Erythroblast (primary cell): ENCODE results near the gene JARID2.

Experiments used
- GATA1 ChIP-seq: IDR thresholded peaks from 2 replicates; pipeline ENCODE4 v1.6.1; 2011; ENCODE audit warnings: low read depth, mild to moderate bottlenecking, control low read depth, low read length, moderate library complexity
- POLR2A ChIP-seq: IDR thresholded peaks from 2 replicates; pipeline ENCODE4 v1.6.1; 2011; ENCODE audit warnings: mild to moderate bottlenecking, low read length

DNA sequence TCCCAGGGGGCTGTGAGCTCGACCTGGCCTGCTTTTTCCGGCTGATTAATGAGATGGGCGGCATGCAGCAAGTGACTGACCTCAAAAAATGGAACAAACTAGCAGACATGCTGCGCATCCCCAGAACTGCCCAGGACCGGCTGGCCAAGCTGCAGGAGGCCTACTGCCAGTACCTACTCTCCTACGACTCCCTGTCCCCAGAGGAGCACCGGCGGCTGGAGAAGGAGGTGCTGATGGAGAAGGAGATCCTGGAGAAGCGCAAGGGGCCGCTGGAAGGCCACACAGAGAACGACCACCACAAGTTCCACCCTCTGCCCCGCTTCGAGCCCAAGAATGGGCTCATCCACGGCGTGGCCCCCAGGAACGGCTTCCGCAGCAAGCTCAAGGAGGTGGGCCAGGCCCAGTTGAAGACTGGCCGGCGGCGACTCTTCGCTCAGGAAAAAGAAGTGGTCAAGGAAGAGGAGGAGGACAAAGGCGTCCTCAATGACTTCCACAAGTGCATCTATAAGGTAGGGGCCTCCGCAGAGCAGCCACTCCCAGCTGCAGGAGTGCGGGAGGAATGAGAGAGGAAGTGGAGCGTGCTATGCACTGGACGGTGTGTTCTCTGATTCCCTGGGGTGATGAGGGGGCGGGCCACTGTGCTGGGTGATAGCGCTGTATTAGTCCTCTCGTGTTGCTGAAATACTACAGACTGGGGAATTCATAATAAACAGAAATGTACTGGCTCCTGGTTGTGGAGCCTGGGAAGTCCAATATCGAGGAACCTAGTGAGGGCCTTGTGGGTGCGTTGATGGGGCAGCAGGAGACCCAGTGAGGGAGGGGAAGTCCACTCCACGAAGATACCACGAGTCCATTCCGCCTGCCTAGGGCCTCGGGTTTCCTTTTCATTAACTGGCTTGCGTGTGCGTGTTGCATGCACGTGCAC, 255.3 kb downstream of the JARID2 start:
- TF ChIP-seq POLR2A (no peak), GATA1 (no peak)
